HG02759 (cell line): ENCODE measurements around the gene GAD1.
A peak's percentile ranks its signal among the peaks of the same experiment; 100 is the strongest.

Source experiments
- ATAC-seq: cut with Tn5 transposase; IDR thresholded peaks from one replicate; pipeline ENCODE4 v1.9.1; 2021; ENCODE audit warnings: mild to moderate bottlenecking, moderate library complexity; ENCODE audit not compliant: unreplicated experiment

GAD1 gene

DNA sequence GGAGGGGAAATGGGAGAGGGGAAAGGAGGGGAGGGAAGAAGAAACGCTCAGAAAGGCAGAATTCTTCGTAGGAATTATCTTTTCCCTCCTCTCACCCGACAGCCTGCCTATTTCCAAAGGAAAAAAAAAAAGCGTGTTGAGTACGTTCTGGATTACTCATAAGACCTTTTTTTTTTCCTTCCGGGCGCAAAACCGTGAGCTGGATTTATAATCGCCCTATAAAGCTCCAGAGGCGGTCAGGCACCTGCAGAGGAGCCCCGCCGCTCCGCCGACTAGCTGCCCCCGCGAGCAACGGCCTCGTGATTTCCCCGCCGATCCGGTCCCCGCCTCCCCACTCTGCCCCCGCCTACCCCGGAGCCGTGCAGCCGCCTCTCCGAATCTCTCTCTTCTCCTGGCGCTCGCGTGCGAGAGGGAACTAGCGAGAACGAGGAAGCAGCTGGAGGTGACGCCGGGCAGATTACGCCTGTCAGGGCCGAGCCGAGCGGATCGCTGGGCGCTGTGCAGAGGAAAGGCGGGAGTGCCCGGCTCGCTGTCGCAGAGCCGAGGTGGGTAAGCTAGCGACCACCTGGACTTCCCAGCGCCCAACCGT lies at the start of gene GAD1:
Gene GAD1, plus strand, starts transcription at position 384 of the 589 bp plus-strand sequence. CDS start 1,705 bp downstream, outside the sequence.
- peak; percentile 52 for ATAC-seq

GRCh38 chr2:170770008-170770605 lies 46.6 kb upstream of the GAD1 start, which contains the start of gene ERICH2:
ERICH2 (plus strand) TSS chr2:170770378; CDS start chr2:170770682, 304 bp downstream.
- peak; percentile 68 for ATAC-seq

DNA sequence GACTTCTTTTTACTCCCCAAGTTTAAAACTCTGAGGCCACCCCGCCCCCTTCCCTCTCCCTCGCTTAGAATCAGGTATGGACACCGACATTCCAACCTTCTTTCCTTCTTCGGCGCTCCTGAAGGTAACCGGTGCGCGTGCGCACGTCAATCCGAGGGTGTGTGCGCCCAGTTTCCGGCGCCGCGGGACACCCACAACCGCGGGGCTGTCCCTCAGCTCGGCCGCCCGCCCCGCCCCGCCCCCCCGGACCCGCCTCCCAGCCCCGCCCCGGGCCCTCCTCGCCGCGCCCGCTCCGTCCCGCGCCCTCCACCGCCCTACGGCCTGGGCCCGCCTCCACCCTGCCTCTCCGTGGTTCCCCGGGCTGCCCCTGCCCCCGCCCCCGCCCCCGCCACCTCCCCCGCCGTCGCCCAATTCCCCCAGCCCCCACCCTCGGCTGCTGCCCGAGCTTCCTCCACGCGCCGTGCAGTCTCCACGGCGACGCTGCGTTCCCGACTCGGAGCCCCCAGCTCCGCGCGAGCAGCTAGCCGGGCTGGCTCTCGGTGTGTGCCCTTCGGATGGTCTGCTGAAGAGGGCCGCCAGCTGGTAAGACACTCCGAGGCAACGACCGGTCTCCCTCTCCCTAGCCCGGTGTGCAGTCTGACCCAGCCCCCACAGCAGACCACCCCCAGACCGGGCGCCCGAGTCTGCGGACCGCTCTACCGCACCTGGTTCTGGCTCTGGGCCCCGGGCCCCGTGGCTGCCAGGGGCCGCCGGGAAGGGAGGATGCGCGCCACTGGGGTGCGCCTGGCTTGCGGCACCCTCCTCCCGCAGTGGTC lies 45.9 kb upstream of the GAD1 start:
- ATAC-seq: peak; percentile 88

GRCh38 chr2:170771421-170771937 lies 45.2 kb upstream of the GAD1 start:
- ATAC-seq: no peak

GRCh38 chr2:170772295-170772694 lies 44.4 kb upstream of the GAD1 start:
- no peak for ATAC-seq

DNA sequence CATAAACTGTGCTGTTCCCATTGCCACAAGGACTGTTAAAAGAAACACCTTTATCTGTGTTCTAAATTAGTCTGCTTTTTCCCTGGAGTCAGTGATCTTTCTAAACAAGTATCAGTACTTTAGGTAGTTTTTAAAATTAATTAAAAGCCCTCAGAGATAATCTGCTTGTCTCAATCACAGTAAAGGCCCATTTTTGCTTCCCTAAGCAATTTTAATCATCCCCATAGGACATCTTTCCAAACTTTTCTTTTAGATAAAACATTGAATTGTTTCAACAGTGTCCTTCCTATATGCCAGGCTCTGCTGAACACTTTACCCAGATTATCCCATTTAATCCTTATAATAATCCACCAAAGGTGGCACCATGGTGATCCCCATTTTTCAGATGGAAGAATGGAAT lies 42.6 kb upstream of the GAD1 start:
- no peak for ATAC-seq

- no peak for ATAC-seq
Observed at GRCh38 chr2:170778900-170779299, 37.8 kb upstream of the GAD1 start.

DNA sequence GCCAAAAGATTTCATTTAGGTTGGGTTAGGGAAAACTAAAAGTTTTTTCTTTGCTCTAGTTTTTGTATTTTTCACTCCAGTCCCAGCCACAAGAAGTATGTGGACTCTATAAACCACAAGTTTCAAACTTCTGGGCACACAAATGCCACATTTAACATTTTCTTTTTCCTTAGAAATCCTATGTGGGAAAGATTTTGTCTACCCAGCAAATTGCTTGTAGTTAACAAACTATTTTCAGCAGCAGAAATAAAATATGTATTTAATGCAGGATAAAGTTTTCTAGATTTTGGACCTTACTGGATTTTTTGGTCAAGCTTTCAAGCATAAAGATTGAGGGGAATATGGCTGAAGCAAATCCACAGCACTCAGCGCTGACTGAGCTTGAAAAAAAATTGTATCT lies 37.4 kb upstream of the GAD1 start:
- no peak for ATAC-seq

- ATAC-seq: no peak
Observed at GRCh38 chr2:170782673-170783072, 34.0 kb upstream of the GAD1 start.

- no peak for ATAC-seq
Observed at GRCh38 chr2:170783549-170783948, 33.1 kb upstream of the GAD1 start.

GRCh38 chr2:170798996-170799395 lies 17.7 kb upstream of the GAD1 start:
- no peak for ATAC-seq

DNA sequence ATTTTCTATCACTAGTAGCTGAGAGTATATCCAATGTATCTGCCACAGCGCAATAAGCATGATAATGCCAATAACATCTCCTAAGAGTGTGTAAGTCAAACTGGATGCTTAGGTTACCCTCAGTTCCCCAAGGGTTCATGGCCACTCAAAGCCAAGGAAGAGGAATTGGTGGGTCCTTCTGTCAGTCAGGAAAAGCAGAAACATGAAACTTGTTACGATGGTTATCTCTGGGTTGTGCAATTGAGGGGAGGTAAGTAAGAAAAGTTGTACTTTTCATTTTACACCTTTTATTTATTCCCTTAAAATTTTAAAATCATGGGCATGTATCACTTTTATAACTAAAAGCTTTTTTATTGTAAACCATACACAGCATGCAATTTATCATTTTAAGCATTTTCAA lies 10.1 kb upstream of the GAD1 start:
- ATAC-seq: no peak

DNA sequence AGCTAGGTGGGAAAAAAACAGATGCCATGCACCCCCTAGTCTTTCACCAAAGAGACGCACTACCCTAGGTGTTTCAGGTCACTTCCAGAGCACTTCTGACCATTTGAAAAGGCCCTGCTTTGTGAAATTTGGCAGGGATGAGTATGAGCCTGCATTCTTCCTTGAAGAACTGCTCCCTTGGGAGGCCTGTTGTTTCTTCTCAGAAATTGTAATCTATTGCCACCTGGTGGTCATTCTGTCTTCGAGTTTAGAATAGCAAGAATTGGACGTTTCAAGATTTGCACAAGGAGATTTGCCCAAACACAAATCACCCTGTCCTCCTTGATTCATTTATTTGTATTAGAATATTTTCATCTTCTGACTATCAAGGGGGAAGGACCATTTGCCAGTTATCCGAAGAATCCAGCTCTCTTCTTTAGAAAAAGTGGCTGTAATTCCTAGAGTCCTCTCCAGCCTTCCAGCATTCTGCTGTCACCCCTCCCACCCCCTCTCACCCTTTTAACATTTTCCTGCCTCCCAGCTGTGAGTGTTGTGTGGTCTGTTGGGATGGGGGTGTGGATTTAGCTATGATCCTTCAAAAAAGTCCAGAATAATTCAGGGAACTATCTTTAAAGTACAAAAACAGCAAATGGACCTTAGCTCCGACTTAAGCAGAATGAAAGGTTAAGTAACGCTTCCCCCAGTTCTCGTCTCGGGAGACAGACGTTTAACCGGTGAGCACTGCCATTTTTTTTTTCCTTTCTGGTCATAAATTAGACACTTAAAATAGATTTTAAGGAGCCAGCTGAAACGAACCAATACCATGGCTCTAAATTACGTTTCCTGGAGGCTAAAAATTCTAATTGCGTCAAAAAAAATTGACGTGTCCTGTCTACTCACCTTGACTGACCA lies 3.7 kb upstream of the GAD1 start:
- ATAC-seq: no peak

DNA sequence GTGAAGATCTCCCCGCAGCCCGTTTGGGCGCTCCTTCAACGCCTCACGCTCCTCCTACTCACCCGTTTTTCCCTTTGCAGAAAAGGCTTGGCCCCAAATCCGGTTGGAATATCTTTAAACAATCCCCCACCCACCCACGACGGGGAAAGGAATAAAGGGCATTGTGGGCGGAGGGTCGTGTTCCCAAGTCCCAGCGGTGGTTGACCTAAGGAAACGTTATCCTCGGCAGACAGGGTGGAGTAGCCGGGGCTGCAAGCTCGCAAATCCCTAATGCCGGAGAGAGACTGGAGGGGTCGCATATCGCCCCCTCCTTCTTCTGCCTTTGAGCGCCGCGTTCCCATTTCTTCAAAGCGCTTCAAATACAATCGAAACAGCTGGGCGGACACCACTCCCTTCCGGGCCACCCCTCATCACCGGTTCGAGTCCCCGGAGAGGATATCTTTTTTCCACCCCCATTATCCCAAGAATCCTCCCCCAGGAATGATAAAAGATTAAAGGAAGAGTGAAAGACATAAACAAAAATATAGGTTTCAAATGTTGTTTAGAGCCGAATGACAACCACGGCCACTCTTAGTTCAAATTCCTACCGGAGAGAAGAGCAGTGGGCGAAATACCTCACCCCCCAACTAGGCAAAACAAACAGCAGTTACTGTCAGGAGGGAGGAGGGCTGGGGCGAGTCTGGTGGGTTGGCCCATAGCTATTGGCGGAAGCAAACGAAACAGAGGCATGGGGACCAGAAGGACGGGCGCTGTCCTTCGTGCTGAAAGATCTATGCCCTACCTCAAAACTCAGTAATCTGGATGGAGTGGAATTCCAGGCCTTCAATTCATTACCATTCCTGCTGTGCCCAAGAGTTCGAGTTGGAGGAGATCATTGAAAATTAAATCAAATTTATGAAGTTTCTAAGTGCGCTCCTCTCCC lies 2.8 kb upstream of the GAD1 start:
- no peak for ATAC-seq

DNA sequence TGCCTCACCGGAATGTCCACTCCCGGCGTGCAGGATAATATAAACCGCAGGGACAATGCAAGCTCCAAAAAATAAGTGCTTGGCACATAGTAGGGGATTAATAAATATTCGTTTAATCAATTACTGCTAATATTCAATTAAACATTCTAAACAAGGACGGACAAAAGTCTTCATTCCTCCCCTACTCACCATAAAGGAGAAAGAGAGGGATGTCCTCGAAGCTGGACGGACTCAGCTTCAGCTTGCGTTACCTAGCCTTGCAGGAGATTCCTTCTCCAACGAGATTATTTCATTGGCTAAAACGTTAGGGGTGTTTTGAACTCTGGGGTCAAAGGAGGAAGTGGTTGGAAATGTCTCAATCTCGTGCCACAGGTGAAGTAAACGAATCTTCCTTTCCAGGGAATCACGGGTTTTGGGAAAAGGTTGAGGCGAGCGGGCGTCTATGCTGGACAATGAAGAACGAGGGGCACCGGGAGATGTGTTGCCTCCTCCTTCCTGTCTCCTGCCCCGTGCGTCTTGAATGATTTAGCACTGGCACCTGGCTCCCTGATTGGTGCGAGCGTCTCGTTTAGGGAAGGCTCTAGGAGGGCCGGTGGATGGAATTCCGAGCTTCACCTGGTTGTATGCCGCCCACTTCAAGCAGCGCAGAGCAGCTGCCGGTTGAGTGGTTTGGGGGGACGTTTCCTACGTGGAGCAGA lies 2.0 kb upstream of the GAD1 start:
- ATAC-seq: no peak

DNA sequence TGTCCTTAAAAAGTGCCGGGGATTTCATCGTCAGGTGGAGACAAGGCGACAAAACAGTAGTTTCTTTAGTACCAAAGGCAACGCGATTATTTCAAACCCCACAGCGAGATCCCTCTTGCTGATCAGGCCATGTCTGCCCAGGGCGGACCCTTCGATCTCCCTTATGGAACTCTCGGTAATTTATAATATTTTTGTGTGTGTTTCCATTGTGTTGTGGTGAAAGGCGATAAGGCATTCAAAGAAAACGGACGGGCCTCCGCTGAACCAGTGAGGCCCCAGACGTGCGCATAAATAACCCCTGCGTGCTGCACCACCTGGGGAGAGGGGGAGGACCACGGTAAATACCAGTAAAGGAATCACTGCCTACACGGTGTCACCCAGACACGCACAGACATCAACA lies 1.4 kb upstream of the GAD1 start:
- no peak for ATAC-seq

GRCh38 chr2:170815746-170816503 lies 762 bp upstream of the GAD1 start:
- peak; percentile 42 for ATAC-seq
